Measurements from ENCODE around the gene JAZF1.
"Not testable (repeated sequence)": the region's sequence is repeated elsewhere in the genome, so short reads cannot be mapped to it uniquely, and the experiment has no call there.

Gene JAZF1

GRCh38 chr7:27863880-27864279, 316.7 kb downstream of the JAZF1 start:
- TF ChIP-seq CTCF (IDR thresholded peaks at IDR 0.05; ENCODE audit: insufficient read depth, low read length, poor library complexity, severe bottlenecking): no peak
- TF ChIP-seq EZH2phosphoT487 (conservative IDR thresholded peaks at IDR 0.05; ENCODE audit: low read length): no peak
- Histone ChIP-seq H3K9ac (ENCODE audit: low read length) (no peak overlapping the region), H3K4me3 (ENCODE audit: insufficient read depth, low read length, poor library complexity, severe bottlenecking) (no peak overlapping the region), H3K9me2 (replicated peaks; ENCODE audit: insufficient read depth, low read length) (no peaks in the 10 kb centered on the region), H3K27ac (ENCODE audit: low read depth, low read length) (no peak overlapping the region), H3K9me3 (ENCODE audit: insufficient read depth, low read length) (no peaks in the 10 kb centered on the region), H3K79me2 (ENCODE audit: insufficient read depth, low read length) (no peaks in the 10 kb centered on the region), H4K20me1 (ENCODE audit: low read depth, low read length) (no peaks in the 10 kb centered on the region), H3K36me3 (ENCODE audit: low read length) (no peaks in the 10 kb centered on the region), H3K4me2 (ENCODE audit: low read depth, low read length, poor library complexity, severe bottlenecking) (no peak overlapping the region), H3K27me3 (ENCODE audit: low read length) (no peaks in the 10 kb centered on the region), H3F3A (ENCODE audit: insufficient read depth) (no peaks in the 10 kb centered on the region), H2AFZ (ENCODE audit: low read depth, low read length, severe bottlenecking) (no peak overlapping the region)

DNA sequence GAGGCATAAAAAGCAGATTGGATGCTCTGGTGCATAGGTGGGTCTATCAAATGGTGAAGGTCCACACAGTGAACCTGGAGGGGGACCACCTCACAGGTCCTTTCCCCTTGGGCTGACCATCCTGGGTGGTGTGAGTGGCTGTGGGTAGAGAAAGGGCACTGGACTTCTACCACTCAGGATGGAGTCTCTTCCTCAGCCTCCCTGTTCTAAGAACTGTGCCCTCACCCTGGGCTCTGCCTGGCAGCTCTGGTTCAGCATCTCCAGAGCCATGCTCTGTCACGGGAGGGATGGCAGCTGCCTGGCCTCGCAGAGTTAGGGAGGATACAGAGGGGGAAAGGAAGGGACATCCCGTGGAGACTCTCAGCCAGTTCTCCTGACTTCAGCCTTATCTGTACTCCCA, 318.8 kb downstream of the JAZF1 start:
- H3K27ac ChIP-seq (ENCODE audit: low read depth, low read length): no peak overlapping the region
- H3F3A ChIP-seq (ENCODE audit: insufficient read depth): no peaks in the 10 kb centered on the region
- H3K79me2 ChIP-seq (ENCODE audit: insufficient read depth, low read length): no peaks in the 10 kb centered on the region
- H2AFZ ChIP-seq (ENCODE audit: low read depth, low read length, severe bottlenecking): no peak overlapping the region
- no peaks in the 10 kb centered on the region for H4K20me1 ChIP-seq (ENCODE audit: low read depth, low read length)
- no peaks in the 10 kb centered on the region for H3K27me3 ChIP-seq (ENCODE audit: low read length)
- H3K9me2 ChIP-seq (replicated peaks; ENCODE audit: insufficient read depth, low read length): no peaks in the 10 kb centered on the region
- H3K9me3 ChIP-seq (ENCODE audit: insufficient read depth, low read length): no peaks in the 10 kb centered on the region
- H3K36me3 ChIP-seq (ENCODE audit: low read length): no peaks in the 10 kb centered on the region
- no peak overlapping the region for H3K4me3 ChIP-seq (ENCODE audit: insufficient read depth, low read length, poor library complexity, severe bottlenecking)
- TF ChIP-seq CTCF (IDR thresholded peaks at IDR 0.05; ENCODE audit: insufficient read depth, low read length, poor library complexity, severe bottlenecking) (no peak), EZH2phosphoT487 (conservative IDR thresholded peaks at IDR 0.05; ENCODE audit: low read length) (no peak)
- H3K9ac ChIP-seq (ENCODE audit: low read length): no peak overlapping the region
- H3K4me2 ChIP-seq (ENCODE audit: low read depth, low read length, poor library complexity, severe bottlenecking): no peak overlapping the region

GRCh38 chr7:27860800-27861199, 319.8 kb downstream of the JAZF1 start:
- H3K4me3 ChIP-seq (ENCODE audit: insufficient read depth, low read length, poor library complexity, severe bottlenecking): no peak overlapping the region
- H3K9me3 ChIP-seq (ENCODE audit: insufficient read depth, low read length): no peaks in the 10 kb centered on the region
- H2AFZ ChIP-seq (ENCODE audit: low read depth, low read length, severe bottlenecking): no peak overlapping the region
- H3K27me3 ChIP-seq (ENCODE audit: low read length): no peaks in the 10 kb centered on the region
- H4K20me1 ChIP-seq (ENCODE audit: low read depth, low read length): no peaks in the 10 kb centered on the region
- H3K9ac ChIP-seq (ENCODE audit: low read length): no peak overlapping the region
- H3K9me2 ChIP-seq (replicated peaks; ENCODE audit: insufficient read depth, low read length): no peaks in the 10 kb centered on the region
- H3F3A ChIP-seq (ENCODE audit: insufficient read depth): no peaks in the 10 kb centered on the region
- H3K36me3 ChIP-seq (ENCODE audit: low read length): no peaks in the 10 kb centered on the region
- no peaks in the 10 kb centered on the region for H3K79me2 ChIP-seq (ENCODE audit: insufficient read depth, low read length)
- no peak overlapping the region for H3K27ac ChIP-seq (ENCODE audit: low read depth, low read length)
- no peak for TF ChIP-seq CTCF (IDR thresholded peaks at IDR 0.05; ENCODE audit: insufficient read depth, low read length, poor library complexity, severe bottlenecking)
- H3K4me2 ChIP-seq (ENCODE audit: low read depth, low read length, poor library complexity, severe bottlenecking): no peak overlapping the region

DNA sequence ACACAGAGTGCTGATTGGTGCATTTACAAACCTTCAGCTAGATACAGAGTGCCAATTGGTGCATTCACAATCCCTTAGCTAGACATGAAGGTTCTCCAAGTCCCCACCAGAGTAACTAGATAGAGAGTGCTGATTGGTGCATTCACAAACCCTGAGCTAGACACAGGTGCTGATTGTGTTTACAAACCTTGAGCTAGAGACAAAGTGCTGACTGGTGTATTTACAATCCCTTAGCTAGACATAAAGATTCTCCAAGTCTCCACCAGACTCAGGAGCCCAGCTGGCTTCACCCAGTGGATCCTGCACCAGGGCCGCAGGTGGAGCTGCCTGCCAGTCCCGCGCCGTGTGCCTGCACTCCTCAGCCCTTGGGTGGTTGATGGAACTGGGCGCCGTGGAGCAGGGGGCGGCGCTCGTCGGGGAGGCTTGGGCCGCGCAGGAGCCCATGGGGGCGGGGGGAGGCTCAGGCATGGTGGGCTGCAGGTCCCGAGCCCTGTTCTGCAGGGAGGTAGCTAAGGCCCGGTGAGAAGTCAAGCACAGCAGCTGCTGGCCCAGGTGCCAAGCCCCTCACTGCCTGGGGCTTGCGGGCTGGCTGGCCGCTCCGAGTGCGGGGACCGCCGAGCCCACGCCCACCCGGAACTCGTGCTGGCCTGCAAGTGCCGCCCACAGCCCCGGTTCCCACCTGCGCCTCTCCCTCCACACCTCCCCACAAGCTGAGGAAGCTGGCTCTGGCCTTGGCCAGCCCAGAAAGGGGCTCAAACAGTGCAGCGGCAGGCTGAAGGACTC, 323.7 kb downstream of the JAZF1 start:
- H3K9me3 ChIP-seq (ENCODE audit: insufficient read depth, low read length); H4K20me1 ChIP-seq (ENCODE audit: low read depth, low read length); H3K36me3 ChIP-seq (ENCODE audit: low read length); H3K27me3 ChIP-seq (ENCODE audit: low read length); H2AFZ ChIP-seq (ENCODE audit: low read depth, low read length, severe bottlenecking); H3K4me3 ChIP-seq (ENCODE audit: insufficient read depth, low read length, poor library complexity, severe bottlenecking); H3F3A ChIP-seq (ENCODE audit: insufficient read depth); H3K79me2 ChIP-seq (ENCODE audit: insufficient read depth, low read length); H3K9me2 ChIP-seq (replicated peaks; ENCODE audit: insufficient read depth, low read length); H3K9ac ChIP-seq (ENCODE audit: low read length); H3K27ac ChIP-seq (ENCODE audit: low read depth, low read length); H3K4me2 ChIP-seq (ENCODE audit: low read depth, low read length, poor library complexity, severe bottlenecking): not testable (repeated sequence)

All from SU-DHL-6 (cell line).